ENCODE measurements around the gene RIOK1. TPM values are rescaled to one million over a fixed set of nuclear protein-coding genes. Genes with fewer than 3 reads are reported as not detected.
A peak's percentile ranks its signal among the peaks of the same experiment; 100 is the strongest.

RIOK1 gene
- total and polyA plus RNA-seq, 2 of the 13 experiments (the other 11 are each of a cell fraction or from before 2014, with no cell fraction given): 9.4 to 37.8 TPM

- TF ChIP-seq ATF3 (CRISPR knock-in tag; IDR thresholded peaks at IDR 0.05) (peak; percentile 21; the same call in 1 of the 2 replicates), SOX13 (IDR thresholded peaks at IDR 0.05) (0 out of 2 replicates have a peak, but pooled peaks have one; percentile 19), SOX13 (CRISPR knock-in tag; conservative IDR thresholded peaks at IDR 0.05 in 1 of 2, IDR thresholded peaks at IDR 0.05 in 1 of 2) (no peak; a peak in 2 of 4 replicates), MYNN (CRISPR knock-in tag; IDR thresholded peaks at IDR 0.05; ENCODE audit: low read depth) (0 out of 2 replicates have a peak, but pooled peaks have one; percentile 36), ZC3H13 (CRISPR knock-in tag; IDR thresholded peaks at IDR 0.05) (peak; percentile 92), CEBPZ (IDR thresholded peaks at IDR 0.05; ENCODE audit: low read length) (no peak), REXO4 (CRISPR knock-in tag; IDR thresholded peaks at IDR 0.05; ENCODE audit: borderline replicate concordance) (peak; percentile 87; the same call in 1 of the 2 replicates), ZNF530 (CRISPR knock-in tag; IDR thresholded peaks at IDR 0.05; ENCODE audit: low read depth) (peak; percentile 85; the same call in 1 of the 2 replicates), HINFP (CRISPR knock-in tag; IDR thresholded peaks at IDR 0.05; ENCODE audit: low read depth) (peak; percentile 80), TERF1 (CRISPR knock-in tag; IDR thresholded peaks at IDR 0.05) (no peak), ZNF33B (CRISPR knock-in tag; IDR thresholded peaks at IDR 0.05) (peak; percentile 95), ZFY (CRISPR knock-in tag; IDR thresholded peaks at IDR 0.05) (peak; percentile 98), RNF2 (conservative IDR thresholded peaks at IDR 0.05; ENCODE audit: low read depth) (peak; percentile 95), IRF2 (CRISPR knock-in tag; IDR thresholded peaks at IDR 0.05) (peak; percentile 76; the same call in 1 of the 2 replicates), ZZZ3 (CRISPR knock-in tag; IDR thresholded peaks at IDR 0.05; ENCODE audit: borderline replicate concordance) (peak; percentile 35; the same call in 1 of the 2 replicates), MNT (IDR thresholded peaks at IDR 0.05) (peak; percentile 88), ZNF792 (CRISPR knock-in tag; IDR thresholded peaks at IDR 0.05) (peak; percentile 97), PHF5A (CRISPR knock-in tag; IDR thresholded peaks at IDR 0.05; ENCODE audit: low read depth, unreplicated experiment) (peak; percentile 85), CENPX (CRISPR knock-in tag; IDR thresholded peaks at IDR 0.05) (no peak), REPIN1 (CRISPR knock-in tag; IDR thresholded peaks at IDR 0.05; ENCODE audit: borderline replicate concordance, low read depth) (peak; percentile 93), ZNF468 (CRISPR knock-in tag; IDR thresholded peaks at IDR 0.05) (0 out of 2 replicates have a peak, but pooled peaks have one; percentile 53), RFXANK (CRISPR knock-in tag; IDR thresholded peaks at IDR 0.05) (no peak)
Measured at GRCh38 chr6:7389451-7390225, at the start of gene RIOK1, which contains the start of gene CAGE1 (continued).

All from HepG2 (cell line).